ENCODE data around the gene KCTD13. TPM values are rescaled to one million over a fixed set of nuclear protein-coding genes. Genes with fewer than 3 reads are reported as not detected.
A peak's percentile ranks its signal among the peaks of the same experiment; 100 is the strongest.
"Not testable (repeated sequence)": the region's sequence is repeated elsewhere in the genome, so short reads cannot be mapped to it uniquely, and the experiment has no call there.

Gene KCTD13
- total RNA-seq, 1 donor from 2014 or later, result 12.5 TPM

DNA sequence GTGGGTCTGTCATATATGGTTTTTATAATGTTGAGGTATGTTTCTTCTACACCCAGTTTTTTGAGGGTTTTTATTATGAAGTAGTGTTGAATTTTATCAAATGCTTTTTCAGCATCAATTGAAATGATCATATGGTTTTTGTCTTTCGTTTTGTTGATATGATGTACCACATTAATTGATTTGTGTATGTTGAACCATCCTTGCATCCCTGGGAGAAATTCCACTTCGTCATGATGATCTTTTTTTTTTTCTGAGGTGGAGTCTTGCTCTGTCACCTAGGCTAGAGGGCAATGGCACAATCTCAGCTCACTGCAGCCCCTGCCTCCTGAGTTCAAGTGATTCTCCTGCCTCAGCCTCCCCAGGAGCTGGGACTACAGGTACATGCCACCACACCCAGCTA is 21.9 kb upstream of the KCTD13 start:
- DNase-seq (ENCODE audit: low read depth), result no peak

DNA sequence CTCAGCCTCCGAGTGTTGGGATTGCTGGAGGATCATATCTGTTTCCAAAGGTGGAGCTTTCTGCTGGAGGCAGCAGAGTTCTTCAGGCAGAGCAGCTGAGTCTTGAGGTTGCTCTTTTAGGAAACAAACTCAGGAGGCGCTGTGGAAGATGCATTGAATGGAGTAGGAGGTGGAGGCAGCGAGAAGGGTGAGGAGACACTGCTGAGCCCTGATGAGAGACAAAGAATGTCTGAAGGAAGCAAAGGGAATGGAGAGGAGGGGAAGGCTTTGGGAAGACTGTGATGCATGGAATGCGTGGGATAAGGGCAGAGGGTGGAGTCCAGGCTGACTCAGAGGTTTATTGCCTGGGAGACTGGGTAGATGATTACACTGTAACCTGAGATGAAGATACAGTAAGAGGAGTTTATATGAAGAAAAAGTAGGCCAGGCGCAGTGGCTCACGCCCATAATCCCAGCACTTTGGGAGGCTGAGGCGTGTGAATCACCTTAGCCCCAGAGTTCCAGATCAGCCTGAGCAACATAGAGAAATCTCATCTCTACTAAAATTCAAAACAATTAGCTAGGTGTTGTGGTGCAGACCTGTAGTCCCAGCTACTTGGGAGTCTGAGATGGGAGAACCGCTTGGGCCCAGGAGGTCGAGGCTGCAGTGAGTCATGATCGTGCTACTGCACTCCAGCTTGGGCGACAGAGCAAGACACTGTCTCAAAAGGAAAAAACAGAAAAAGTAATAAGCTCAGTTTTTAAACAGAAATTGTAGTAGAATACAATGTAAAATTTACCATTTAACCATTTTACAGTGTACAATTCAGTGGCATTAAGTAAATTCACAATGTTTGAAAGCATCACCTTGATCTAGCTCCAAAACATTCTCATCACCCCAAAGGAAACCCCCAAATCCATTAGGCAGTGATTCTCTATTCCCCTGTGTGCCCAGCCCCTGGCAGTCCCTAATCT is 18.1 kb upstream of the KCTD13 start:
- peak; percentile 99 for DNase-seq (ENCODE audit: low read depth)

DNA sequence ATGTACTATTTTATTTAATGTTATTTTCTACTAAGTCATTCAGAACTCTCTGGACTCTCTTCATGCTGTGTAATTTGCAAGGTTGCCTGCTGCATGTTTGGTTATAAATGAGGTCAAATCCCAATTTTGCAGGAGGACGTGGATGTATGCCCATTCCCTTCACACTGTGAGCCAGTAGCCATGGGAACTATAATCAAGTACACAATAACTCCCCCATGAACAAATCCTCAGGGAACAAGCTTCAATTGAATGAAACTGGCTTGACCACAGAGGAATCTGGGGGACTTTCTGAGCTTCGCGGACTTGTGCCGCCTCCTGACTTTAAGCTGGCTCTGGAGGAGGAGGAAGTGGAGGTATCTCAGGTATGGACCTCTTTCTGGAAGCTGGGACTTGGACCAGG is 14.6 kb upstream of the KCTD13 start:
- DNase-seq (ENCODE audit: low read depth), result no peak

DNA sequence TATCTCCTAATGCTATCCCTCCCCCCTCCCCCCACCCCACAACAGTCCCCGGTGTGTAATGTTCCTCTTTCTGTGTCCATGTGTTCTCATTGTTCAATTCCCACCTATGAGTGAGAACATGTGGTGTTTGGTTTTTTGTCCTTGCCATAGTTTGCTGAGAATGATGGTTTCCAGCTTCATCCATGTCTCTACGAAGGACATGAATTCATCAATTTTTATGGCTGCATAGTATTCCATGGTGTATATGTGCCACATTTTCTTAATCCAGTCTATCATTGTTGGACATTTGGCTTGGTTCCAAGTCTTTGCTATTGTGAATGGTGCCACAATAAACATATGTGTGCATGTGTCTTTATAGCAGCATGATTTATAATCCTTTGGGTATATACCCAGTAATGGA is 5.7 kb upstream of the KCTD13 start:
- DNase-seq (ENCODE audit: low read depth), result not testable (repeated sequence)

DNA sequence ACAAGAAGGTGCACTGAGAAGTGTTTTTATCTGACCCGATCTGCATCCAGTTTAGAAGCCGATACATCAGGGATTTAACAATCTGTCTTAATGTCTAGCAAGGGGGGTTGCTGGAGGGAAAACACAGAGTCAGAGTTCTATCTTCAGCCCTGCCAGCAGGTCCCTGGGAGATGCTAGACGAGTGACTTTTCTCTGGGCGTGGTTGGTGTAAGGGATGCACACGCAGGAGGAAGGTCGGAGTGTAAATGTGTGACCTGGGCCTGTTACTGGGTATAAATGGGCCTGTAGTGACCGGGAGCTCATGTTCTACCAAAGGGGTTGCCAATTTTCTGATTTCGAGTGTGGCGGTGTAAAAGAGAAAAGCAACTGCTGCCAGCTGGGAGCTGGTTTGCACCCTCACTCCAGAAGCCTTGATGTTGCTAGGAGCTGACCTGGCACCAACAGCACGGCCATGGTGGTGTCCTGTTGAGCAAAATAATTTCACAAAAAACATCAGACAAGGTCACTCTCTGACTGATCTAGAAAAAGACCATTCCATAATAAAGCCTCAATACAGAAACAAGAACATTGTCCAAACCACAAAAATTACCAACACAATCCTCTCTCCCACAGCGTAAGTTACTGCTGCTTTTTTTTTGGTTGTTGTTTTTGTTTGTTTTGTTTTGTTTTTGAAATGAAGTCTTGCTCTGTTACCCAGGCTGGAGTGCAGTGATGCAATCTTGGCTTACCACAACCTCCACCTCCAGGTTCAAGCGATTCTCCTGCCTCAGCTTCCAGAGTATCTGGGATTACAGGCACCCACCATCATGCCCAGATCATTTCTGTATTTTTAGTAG is 1.3 kb upstream of the KCTD13 start:
- peak; percentile 35 for DNase-seq (ENCODE audit: low read depth)

DNA sequence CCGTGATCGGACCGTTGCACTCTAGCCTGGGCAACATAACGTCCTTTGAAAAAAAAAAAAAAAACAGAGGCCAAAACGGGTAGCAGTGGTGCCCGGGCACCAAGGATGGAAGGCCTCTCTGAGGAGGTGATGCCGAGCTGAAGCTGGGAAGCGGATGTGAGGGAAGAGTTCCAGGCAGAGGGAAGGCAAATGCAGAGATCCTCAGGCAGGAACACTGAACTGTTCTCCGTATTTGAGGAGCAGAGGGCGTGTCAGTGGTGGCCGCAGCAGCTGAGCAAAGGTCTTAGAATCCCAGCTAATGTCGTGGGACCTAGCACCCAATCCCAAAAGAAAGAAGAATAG is 656 bp upstream of the KCTD13 start:
- peak; percentile 22 for DNase-seq (ENCODE audit: low read depth)

DNA sequence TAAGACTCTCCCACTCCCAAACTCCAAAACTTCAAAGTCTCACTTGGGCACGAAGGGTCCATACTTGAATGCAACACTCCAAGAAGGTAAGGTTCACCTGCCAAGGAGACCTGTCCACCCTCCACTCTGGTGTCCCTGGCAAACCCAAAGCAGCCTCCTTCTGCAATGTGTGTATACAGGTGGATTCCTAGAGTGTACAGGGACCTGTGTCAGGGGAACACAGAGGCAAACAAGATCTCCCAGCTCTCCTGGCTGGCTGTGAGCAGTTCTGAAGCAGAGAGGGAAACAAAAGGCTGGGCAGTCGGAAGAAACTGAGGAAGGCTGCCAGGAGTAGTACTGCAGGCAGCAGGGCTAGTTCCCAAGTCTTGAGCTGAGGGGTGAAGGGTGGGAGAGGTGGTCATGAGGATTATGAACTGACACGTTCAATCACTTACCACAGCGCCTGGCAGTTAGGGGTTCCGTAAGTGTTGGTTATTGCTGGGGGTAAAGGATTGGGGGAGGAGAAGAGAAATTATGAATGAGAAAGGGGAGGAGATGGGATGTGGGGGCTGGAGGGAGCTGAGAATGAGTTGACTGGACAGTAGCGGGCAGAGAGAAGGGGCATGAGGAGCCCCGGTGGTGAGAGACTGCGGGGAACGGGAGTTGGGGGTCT is 795 bp downstream of the KCTD13 start:
- no peak for DNase-seq (ENCODE audit: low read depth)

DNA sequence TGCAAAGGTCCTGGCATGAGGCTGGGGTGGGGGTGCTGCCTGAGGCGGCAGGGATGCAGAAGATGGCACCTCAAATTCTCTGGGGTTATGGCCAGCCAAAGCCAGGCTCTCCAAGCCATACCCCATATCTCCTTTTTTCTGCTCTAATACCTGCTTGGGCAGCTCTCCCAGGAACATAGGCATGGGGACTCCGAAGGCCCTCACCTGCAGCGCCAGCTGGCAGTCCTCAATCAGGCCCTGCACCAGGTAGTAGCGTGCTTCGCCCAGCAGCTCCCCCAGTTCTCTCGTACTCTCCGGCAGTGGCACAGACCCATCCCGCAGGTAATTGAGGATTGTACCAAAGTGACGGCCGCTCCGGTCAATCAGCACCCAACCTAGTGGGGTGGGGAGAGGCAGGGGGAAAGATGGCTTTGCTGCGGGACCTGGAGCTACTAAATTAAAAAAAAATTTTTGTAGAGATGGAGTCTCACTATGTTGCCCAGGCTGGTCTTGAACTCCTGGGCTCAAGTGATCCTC is 3.0 kb downstream of the KCTD13 start:
- DNase-seq (ENCODE audit: low read depth), result no peak

DNA sequence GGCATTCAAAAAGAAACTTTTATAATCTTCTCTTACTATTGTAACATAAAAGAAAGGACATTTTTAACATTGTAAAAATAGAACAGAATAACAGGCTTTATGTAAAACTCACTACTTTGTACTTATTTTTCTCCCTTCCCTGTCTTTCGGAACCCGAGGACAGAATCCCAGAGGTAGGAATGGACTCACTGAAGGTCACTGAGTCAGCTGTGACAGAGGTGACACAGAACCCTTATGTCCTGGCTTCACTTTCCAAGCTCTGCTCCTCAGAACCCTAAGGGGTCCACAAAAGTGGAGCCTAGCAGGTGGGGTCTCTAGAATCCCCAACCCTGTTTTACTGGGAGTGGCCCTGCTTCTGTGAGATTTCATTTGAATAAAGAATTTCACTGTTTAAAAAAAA is 3.7 kb downstream of the KCTD13 start:
- no peak for DNase-seq (ENCODE audit: low read depth)

DNA sequence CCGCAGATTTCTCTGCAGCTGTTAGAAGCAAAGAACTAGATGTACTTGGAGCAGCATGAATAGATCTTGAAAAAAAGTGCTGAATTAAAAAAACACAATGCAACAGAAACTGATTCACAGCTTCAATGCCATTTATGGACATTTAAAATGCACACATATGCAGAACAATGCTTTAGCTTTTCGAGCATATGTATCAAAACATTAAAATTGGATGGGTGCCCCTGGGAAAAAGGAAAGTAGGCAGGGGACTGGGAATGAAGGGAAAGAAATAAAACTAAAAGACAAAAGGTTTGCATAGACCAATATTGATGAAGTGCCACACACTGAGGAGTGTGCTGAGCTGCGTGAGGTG is 5.0 kb downstream of the KCTD13 start:
- DNase-seq (ENCODE audit: low read depth), result no peak

DNA sequence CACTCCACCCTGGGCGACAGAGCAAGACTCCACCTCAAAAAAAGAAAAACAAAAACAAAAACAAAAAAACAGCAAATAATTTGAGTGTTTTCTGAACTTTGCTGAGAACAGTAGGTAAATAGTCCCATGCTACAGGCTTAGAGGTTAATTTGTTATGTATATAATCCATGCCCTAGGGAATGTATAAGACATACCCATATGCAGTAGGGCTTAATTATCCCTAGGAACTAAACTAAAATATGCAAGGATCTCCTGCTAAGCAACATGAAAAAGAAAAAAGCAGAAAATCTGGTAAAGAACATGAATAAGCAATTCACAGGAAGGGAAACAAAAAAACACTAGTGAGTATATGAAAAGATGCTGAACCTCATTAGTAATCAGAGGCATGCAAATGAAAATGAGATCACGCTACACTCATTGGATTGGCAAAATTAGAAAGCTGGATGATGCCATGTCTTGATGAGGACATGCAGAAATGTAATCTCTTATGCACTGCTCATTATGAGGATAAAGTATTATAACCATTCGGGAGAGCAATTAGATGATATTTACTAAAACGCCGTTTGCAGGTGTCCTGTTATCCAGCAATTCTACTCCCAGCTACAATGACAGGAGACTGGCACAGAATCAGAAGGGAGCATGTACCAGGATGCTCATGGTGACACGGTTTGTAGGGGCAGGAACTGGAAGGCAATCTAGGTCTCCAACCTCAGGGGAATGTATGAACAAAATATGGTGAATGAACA is 5.6 kb downstream of the KCTD13 start:
- DNase-seq (ENCODE audit: low read depth), result no peak

DNA sequence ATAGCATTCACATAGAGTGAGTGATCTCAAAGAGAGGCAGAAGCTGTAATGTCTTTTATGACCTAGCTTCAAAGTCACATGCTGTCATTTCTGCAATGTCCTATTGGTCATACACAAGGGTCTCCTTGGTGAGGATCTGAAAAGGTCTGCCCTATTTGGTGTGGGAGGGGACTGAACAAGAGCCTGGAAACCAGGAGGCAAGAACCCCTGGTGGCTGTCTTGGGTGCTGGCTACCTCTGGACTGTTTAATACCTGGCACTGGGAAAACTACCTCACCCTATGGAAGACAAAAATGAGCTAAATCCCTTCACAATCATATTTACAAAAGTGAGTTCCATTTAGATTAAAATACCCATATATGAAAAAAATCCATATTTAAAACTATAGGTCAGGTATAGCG is 9.0 kb downstream of the KCTD13 start:
- DNase-seq (ENCODE audit: low read depth), result no peak

DNA sequence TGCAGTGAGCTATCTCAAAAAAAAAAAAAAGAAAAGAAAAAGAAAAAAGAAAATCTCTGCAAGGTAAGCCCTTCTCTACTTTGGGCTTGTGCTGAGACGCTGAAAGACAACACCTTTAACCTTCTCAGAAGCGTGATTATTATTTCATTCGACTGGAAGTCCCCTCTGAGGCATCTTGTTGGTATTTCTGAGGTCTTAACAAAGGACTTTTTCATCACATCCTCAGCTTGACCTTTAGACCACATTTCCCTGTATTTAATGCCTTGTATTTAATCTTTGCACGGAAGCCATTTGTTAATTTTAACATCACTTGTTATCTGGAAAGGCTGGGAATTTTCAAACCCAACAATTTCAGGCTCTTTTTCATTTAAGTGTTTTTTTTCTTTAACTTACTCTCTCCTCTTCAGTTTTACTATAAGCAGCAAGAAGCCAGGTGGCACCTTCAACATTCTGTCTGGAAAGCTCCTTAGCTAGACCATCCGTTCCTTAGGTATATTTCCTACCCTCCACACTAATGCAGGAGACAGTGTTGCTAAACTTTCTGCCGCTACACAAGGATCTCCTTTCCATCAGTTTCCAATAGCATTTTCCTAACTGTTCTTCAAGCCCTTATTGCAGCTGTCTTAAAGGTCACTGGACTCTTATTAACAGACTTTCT is 10.3 kb downstream of the KCTD13 start:
- DNase-seq (ENCODE audit: low read depth), result peak; percentile 77

DNA sequence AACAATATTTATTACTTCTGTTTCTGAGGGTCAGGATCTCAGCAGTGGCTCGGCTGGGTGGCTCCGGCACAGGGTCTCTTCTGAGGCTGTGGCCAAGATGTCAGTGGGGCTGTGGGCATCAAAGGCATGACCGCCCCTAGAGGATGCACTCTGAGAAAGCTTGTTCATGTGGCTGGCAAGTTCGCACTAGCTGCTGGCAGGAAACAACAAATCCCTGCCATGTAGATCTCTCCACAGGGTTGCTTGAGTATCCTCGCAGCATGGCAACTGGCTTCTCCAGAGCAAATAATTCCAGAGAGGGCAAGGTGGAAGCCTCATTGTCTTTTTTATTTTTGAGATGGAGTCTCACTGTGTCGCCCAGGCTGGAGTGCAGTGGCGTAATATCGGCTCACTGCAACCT is 12.5 kb downstream of the KCTD13 start:
- DNase-seq (ENCODE audit: low read depth), result no peak

DNA sequence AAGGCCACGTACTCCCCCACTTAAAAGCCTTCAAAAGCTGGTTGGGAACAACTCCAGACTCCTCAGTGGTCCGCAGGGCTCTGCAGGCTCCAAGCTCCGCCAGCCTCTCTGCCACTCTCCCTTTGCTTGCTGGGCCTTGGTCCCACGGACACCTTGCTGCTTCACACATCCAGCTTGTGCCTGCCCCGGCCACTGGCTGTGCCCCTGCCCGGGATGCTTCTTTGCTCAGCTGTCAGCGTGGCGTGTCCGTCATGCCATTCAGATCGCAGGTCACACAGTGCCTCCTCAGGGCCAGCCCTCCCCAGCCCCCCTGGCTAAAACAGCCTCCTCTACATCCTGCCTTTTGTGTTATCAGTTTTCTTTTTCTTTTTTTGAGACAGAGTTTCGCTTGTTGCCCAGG is 13.9 kb downstream of the KCTD13 start:
- no peak for DNase-seq (ENCODE audit: low read depth)

DNA sequence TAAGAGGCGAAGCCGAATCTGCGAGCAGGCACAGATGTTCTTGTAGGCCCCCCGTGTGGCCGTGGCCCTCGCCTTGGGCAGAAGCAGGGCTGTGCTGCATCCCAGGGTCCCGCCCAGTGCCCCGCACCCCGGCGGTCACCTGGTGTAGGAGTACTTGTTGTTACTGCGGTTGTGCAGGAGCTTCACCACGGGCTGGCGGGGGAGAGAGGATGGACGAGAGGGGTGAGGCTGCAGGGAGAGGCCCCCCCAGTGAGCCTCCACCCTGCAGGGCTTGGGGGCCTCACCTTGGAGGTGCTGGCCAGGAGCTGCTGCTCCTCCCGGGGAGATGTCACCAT is 14.4 kb downstream of the KCTD13 start:
- no peak for DNase-seq (ENCODE audit: low read depth)

DNA sequence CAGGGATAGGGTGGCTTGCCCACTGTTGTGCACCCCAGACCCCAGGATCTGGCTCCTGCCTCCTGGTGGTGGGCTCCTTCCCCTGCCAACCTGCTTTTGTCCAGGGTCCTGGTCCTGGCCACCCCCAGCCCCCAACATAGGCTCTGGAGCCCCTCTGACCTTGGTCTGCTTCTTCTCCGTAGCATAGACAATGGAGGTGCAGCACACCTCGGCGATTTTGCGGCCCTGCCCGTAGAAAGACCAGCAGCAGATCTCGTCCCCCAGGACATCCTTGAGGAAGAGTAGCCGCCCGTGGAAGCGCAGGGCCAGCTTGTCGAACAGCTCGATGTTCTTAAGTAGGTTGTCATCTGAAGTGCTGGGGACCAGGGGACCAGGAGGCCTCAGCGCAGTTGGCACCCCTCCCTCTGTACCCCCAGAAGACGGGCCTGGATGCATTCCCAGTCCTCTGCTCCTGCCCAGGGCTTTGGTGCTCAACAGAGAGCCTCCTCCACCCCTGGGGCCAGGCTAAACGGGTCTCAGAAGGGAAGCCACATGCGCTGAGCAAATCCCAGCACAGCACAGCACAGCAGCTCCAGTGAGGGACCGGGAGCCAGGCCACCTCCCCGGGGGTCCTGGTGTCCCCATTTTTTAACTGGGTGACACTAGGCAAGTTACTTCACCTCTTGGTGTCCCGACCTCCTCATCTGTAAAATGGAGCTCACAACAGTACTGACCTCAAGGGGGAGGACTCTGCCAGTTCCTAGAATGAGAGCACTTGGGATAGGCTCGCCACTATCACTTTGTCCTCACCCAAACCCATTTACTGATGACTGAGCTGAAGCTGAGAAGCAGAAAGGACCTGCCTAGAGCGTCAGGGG is 15.0 kb downstream of the KCTD13 start:
- no peak for DNase-seq (ENCODE audit: low read depth)

DNA sequence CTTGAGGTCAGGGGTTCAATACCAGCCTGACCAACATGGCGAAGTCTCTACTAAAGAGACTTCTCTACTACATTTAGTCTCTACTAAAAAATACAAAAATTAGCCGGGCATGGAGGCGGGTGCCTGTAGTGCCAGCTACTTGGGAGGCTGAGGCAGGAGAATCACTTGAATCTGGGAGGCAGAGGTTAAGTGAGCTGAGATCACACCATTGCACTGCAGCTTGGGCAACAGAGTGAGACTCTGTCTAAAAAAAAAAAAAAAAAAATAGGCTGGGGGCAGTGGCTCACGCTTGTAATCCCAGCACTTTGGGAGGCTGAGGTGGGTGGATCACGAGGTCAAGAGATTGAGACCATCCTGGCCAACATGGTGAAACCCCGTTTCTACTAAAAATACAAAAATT is 16.2 kb downstream of the KCTD13 start:
- DNase-seq (ENCODE audit: low read depth), result not testable (repeated sequence)

DNA sequence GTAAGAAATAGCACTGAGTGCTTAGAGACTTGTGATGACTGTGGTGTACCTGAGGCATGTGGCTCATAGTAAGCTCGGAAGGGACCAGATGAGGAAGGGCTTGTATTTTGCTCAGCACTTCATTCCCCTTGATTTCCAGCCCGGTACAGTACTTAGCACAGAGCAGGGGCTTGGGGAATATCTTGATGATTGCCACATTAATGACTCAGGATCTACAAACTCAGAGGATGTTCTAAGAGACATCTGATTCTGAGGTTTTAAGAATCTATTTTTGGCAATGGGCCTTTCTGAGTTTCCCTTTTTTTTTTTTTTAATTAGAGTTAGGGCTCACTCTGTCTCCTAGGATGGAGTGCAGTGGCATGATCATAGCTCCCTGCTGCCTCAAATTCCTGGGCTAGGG is 16.6 kb downstream of the KCTD13 start:
- no peak for DNase-seq (ENCODE audit: low read depth)

DNA sequence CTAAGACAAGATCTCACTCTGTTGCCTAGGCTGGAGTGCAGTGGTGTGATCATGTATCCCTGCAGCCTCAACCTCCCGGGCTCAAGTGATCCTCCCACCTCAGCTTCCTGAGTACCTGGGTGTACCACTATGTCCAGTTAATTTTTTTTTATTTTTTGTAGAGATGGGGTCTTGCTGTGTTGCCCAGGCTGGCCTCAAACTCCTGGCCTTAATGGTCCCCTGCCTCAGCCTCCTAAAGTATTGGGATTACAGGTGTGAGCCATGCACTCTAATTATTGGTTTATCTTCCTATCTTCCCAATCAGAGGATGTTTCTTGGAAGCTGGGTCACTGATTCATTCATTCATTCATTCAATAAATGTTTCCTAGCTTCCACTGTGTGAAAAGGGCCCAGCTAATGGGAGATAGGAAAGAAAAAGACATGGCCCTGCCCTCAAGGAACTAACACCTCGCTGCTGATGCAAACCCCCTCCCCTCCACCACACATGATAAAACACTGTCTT is 17.3 kb downstream of the KCTD13 start:
- no peak for DNase-seq (ENCODE audit: low read depth)
